ENCODE measurements around the gene NSG2. TPM values are rescaled to one million over a fixed set of nuclear protein-coding genes. Genes with fewer than 3 reads are reported as not detected.
"Not testable (repeated sequence)": the region's sequence is repeated elsewhere in the genome, so short reads cannot be mapped to it uniquely, and the experiment has no call there.

Gene NSG2
- total RNA-seq, 1 donor from 2014 or later: 7.1 TPM

DNA sequence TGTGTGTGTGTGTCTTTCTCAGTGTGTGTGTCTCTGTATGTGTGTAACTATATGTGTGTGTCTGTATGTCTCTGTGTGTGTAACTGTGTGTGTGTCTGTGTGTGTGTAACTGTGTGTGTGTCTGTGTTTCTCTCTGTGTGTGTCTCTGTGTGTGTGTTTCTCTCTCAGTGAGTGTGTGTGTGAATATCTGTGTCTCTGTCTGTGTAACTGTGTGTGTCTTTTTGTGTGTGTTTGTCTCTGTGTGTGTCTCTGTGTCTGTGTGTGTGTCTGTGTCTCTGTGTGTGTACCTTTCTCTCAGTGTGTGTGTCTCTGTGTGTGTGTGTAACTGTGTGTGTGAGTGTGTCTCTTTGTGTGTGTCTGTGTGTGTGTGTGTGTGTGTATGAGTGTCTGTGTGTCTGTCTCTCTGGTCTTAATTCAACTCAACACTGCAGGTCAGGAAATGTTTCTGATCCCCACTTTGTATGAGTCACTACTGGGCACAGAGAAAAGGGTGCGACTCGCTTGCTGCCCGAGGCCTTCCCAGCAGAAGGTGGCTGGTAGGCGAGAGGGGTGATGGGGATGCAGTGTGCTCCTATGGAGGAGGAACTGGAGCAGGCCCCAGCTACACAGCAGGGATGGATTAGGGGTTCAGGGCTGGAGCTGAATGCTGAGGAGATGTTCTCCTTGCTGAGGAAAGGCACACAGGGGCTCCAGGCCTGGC, 52.1 kb downstream of the NSG2 start:
- intact Hi-C loops (cut with DNase I): no loop called here
- no peaks in the 10 kb centered on the region for H3K4me1 ChIP-seq
- no peak for DNase-seq (ENCODE audit: extremely low spot score in 2 of 2)
- H3K36me3 ChIP-seq: no peaks in the 10 kb centered on the region
- no peaks in the 10 kb centered on the region for H3K9me3 ChIP-seq
- H3K27me3 ChIP-seq: no peaks in the 10 kb centered on the region
- H3K27ac ChIP-seq: no peak overlapping the region
- no peak overlapping the region for H3K4me3 ChIP-seq
- TF ChIP-seq POLR2A (IDR thresholded peaks at IDR 0.05) (no peak), POLR2AphosphoS5 (IDR thresholded peaks at IDR 0.05; ENCODE audit: insufficient read depth in 1 of 2, low read depth in 1 of 2) (no peak)
- TF ChIP-seq, protein P1, sequence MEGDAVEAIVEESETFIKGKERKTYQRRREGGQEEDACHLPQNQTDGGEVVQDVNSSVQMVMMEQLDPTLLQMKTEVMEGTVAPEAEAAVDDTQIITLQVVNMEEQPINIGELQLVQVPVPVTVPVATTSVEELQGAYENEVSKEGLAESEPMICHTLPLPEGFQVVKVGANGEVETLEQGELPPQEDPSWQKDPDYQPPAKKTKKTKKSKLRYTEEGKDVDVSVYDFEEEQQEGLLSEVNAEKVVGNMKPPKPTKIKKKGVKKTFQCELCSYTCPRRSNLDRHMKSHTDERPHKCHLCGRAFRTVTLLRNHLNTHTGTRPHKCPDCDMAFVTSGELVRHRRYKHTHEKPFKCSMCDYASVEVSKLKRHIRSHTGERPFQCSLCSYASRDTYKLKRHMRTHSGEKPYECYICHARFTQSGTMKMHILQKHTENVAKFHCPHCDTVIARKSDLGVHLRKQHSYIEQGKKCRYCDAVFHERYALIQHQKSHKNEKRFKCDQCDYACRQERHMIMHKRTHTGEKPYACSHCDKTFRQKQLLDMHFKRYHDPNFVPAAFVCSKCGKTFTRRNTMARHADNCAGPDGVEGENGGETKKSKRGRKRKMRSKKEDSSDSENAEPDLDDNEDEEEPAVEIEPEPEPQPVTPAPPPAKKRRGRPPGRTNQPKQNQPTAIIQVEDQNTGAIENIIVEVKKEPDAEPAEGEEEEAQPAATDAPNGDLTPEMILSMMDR (IDR thresholded peaks at IDR 0.05): no peak

DNA sequence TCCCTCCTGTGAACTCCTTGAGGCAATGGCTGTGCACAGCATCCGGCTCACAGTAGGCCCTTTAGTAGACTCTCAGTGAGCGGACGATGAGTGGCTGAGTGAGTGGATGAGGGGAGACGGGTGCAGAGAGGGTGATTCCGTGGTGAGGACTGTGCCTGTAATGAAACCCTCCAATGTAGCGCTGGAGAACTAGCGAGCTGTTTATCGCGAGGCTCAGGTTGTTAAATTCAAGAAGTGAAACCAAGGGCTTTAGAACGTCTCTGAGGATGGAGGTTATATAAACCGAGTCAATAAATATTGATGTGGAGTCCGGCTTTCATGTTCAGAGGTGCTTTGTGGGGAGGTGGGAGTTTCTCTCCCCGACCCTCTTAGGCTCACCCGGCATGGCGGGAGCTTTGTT, 53.2 kb downstream of the NSG2 start:
- H3K4me3 ChIP-seq: no peak overlapping the region
- DNase-seq (ENCODE audit: extremely low spot score in 2 of 2): no peak
- no peaks in the 10 kb centered on the region for H3K27me3 ChIP-seq
- no peaks in the 10 kb centered on the region for H3K36me3 ChIP-seq
- no peak for TF ChIP-seq POLR2AphosphoS5 (IDR thresholded peaks at IDR 0.05; ENCODE audit: insufficient read depth in 1 of 2, low read depth in 1 of 2)
- TF ChIP-seq, protein P1 (IDR thresholded peaks at IDR 0.05): no peak
- no peak for TF ChIP-seq POLR2A (IDR thresholded peaks at IDR 0.05)
- H3K4me1 ChIP-seq: no peaks in the 10 kb centered on the region
- no peak overlapping the region for H3K27ac ChIP-seq
- H3K9me3 ChIP-seq: no peaks in the 10 kb centered on the region
- intact Hi-C loops (cut with DNase I): no loop called here

DNA sequence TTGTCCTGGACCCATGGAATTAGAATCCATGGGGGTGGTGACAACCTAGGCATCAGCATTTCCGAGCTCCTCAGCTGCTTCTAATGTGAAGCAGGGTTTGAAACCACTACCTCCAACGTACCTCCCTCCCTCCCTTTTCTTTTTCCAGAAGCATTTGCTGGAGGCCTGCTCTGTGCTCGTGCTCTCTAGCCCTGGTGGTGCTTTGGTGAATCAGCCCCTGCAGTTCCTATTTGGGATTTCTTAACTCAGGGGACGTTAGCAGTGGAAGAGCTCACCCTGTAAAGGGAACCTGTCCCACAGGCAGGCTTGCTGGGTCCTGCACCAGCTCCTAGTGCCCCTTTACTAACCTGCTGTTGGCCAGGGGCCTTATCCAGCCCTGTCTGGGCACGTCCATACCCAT, 55.0 kb downstream of the NSG2 start:
- intact Hi-C loops (cut with DNase I): no loop called here
- no peak for TF ChIP-seq POLR2AphosphoS5 (IDR thresholded peaks at IDR 0.05; ENCODE audit: insufficient read depth in 1 of 2, low read depth in 1 of 2)
- TF ChIP-seq POLR2A (IDR thresholded peaks at IDR 0.05): no peak
- Histone ChIP-seq H3K4me1 (no peaks in the 10 kb centered on the region), H3K36me3 (no peaks in the 10 kb centered on the region), H3K4me3 (no peak overlapping the region), H3K27me3 (no peaks in the 10 kb centered on the region), H3K9me3 (no peaks in the 10 kb centered on the region), H3K27ac (no peak overlapping the region)
- no peak for DNase-seq (ENCODE audit: extremely low spot score in 2 of 2)

DNA sequence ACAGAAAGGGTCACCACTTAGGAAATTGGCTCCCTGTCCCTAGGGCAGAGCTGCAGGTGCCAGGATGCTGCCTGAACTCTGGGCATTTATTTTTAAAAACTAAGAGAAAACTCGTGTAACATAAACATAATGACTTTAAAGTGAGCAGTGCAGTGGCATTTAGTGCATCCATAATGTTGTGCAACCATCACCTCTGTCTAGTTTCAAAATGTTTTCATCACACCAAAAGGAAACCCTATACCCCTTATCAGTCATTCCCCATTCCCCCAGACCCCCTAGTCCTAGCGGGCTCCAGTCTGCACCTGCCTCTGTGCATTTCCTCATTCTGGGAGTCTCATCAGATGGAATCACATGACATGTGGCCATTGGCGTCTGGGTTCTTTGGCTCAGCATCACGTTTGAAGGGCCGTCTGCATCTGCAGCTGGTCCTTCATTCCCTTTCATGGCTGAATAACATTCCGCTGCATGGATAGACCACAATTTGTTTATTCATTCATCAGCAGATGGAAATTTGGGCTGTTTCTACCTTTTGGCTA, 55.8 kb downstream of the NSG2 start:
- intact Hi-C loops (cut with DNase I): no loop called here
- TF ChIP-seq POLR2A (IDR thresholded peaks at IDR 0.05) (no peak), POLR2AphosphoS5 (IDR thresholded peaks at IDR 0.05; ENCODE audit: insufficient read depth in 1 of 2, low read depth in 1 of 2) (no peak)
- TF ChIP-seq, protein P1 (IDR thresholded peaks at IDR 0.05): no peak
- H3K27ac ChIP-seq: no peak overlapping the region
- no peaks in the 10 kb centered on the region for H3K27me3 ChIP-seq
- H3K4me1 ChIP-seq: no peaks in the 10 kb centered on the region
- H3K36me3 ChIP-seq: no peaks in the 10 kb centered on the region
- DNase-seq (ENCODE audit: extremely low spot score in 2 of 2): peak in 1 of 2 donors; percentile 43
- no peaks in the 10 kb centered on the region for H3K9me3 ChIP-seq
- no peak overlapping the region for H3K4me3 ChIP-seq

DNA sequence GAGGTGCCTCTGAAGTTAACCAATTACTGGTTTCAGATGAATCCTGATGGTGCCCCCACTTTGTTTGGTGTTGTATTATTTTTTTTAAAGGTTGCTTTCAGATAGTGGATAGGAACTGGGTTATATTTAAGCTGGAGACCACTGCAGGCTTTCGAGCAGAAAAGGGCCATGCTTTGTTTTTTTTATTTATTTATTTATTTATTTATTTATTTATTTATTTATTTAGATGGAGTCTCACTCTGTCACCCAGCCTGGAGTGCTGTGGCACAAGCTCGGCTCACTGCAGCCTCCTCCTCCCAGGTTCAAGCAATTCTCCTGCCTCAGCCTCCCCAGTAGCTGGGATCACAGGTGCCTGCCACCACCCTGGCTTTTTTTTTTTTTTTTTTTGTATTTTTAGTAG, 57.1 kb downstream of the NSG2 start:
- H3K36me3 ChIP-seq; H3K9me3 ChIP-seq; H3K4me1 ChIP-seq; intact Hi-C loops (cut with DNase I); H3K27me3 ChIP-seq; DNase-seq (ENCODE audit: extremely low spot score in 2 of 2); H3K4me3 ChIP-seq; H3K27ac ChIP-seq: not testable (repeated sequence)

DNA sequence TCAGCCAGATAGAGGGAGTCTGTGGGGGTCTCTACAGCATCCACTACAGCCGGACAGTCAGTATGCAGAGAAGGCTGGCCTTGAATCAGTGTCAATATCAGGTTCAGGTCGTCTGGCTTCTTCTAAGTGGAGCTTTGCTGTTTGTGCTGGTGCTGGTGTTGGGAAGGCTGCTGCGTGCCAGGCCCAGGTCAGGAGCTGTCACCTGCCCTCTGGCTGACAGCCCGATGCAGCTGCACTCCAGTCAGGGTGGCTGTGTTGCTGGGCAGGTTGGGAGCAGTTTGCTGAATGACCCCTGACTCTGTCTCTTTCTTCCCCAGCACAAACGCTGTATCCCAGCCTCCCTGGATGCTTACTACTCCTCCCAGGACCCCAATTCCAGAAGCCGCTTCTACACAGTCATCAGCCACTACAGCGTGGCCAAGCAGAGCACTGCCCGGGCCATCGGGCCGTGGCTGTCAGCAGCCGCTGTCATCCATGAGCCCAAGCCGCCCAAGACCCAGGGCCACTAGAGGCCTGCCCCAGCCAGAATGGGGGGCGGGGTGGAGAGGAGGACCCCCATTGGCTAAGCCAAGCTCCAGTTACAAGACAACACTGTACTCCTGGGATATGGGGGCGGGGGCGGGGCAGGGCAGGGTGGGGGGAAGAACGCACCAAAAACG, 61.6 kb downstream of the NSG2 start:
- H3K9me3 ChIP-seq: no peaks in the 10 kb centered on the region
- no peaks in the 10 kb centered on the region for H3K4me1 ChIP-seq
- H3K4me3 ChIP-seq: no peak overlapping the region
- no peak overlapping the region for H3K27ac ChIP-seq
- TF ChIP-seq, protein P1 (IDR thresholded peaks at IDR 0.05): no peak
- TF ChIP-seq POLR2A (IDR thresholded peaks at IDR 0.05): no peak
- no peak for TF ChIP-seq POLR2AphosphoS5 (IDR thresholded peaks at IDR 0.05; ENCODE audit: insufficient read depth in 1 of 2, low read depth in 1 of 2)
- intact Hi-C loops (cut with DNase I): no loop called here
- no peaks in the 10 kb centered on the region for H3K27me3 ChIP-seq
- H3K36me3 ChIP-seq: no peaks in the 10 kb centered on the region
- DNase-seq (ENCODE audit: extremely low spot score in 2 of 2): no peak
